AG04449 (cell line): ENCODE results near the gene HLA-DOA.

Experiments
- CTCF ChIA-PET: fragments of 350-600 bp; formaldehyde crosslinking; extraction: SDS; loops from one replicate; lab custom pipeline; 2021; ENCODE audit warnings: antibody characterized with exemption; lab: Yijun Ruan, JAX
- POLR2A ChIA-PET: fragments of 400-600, 350-600 bp; formaldehyde crosslinking; extraction: SDS; loops from one replicate; lab custom pipeline; 2020; ENCODE audit warnings: antibody characterized with exemption, inconsistent platforms; lab: Yijun Ruan, JAX
- DNase-seq: peaks from one replicate; pipeline ENCODE4 v3.0.0-alpha.2; 2010; ENCODE audit warnings: low read depth, low spot score
- H3K4me3 ChIP-seq: 2 replicates; pipeline ENCODE4 v1.5.1; 2011; ENCODE audit warnings: low read depth, mild to moderate bottlenecking, control low read depth, low read length
- TF ChIP-seq, protein P1 (sequence below): IDR thresholded peaks from one replicate; pipeline ENCODE4 v1.5.1; 2011; ENCODE audit warnings: mild to moderate bottlenecking, moderate library complexity, low read length, control low read depth, inconsistent platforms; ENCODE audit not compliant: insufficient read depth; ENCODE audit errors: missing control alignments

The HLA-DOA gene

DNA sequence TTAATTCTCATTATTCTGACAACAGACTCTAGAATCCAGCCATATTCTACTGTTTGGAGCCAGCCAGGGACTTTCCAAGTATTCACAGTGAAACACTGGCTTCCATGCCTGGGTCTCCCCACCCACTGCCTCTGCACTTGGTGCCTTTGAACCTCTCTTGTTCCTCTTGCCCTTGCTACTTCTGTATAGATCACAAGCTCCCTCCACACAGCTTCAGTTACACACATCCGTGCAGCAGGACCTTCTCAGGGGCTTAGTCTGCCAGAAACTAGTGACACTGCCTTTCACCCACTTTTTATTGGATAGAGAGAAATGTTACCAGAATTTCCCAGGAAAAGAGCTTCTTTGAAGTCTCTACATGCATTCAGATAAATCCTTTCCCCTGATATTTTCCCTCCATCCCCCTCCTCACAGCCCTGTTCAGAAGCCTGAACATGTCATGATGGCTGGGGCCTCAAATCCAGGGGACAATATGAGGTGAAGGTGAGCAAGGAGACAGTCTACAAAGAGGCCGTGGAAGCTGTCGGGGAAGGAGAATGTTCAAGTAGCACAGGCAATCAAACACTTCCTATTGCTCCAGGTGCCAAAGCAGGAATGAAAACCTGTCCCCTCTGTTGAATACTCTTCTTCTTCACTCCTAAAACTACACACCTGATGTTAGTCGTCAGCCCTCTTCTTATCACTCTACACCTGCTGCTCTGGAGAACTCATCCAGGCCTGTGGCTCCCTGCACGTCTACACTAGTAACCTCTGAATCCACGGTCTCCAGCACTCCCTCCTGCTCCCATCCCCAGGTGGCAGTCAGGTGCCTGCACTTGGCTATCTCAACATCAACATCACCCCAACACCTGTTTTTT is 20.2 kb upstream of the HLA-DOA start:
- CTCF ChIA-PET = interaction anchor here (1.2 to 2.0 kb wide), 3 partner anchors 14 to 54 kb away, joined by 3 to 13 read pairs (median 4); no protein-coding TSS in a partner anchor

DNA sequence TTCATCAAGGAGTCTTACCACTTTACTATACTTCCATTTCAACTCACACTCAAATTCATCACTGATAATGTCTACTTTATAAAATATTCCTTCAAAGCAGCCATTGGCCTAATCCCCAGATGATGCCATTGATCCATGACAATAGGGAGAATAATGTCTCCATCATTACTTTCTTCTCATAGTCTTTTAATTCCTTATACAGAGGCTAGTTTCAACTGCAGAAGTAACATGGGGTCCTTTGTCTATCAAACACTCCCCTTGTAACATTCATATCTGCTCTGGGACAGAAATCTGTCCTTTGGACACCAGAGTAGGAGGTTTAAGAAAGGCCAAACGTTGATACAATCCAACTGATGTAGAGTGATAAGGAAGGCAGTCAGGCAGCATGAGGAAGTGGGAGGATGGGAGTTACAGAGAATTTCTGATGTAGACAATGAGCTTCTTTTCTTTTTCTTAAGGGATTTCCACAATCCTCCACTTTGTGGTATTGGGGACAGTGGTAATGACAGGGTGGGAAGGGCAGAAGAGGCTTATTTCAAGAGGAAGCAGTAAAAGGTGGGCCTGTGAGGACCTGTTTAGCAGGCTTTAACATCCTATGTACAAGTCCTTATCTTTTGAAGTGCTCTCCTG is 18.9 kb upstream of the HLA-DOA start:
- H3K4me3 ChIP-seq = no peak overlapping the region
- TF ChIP-seq, protein P1, sequence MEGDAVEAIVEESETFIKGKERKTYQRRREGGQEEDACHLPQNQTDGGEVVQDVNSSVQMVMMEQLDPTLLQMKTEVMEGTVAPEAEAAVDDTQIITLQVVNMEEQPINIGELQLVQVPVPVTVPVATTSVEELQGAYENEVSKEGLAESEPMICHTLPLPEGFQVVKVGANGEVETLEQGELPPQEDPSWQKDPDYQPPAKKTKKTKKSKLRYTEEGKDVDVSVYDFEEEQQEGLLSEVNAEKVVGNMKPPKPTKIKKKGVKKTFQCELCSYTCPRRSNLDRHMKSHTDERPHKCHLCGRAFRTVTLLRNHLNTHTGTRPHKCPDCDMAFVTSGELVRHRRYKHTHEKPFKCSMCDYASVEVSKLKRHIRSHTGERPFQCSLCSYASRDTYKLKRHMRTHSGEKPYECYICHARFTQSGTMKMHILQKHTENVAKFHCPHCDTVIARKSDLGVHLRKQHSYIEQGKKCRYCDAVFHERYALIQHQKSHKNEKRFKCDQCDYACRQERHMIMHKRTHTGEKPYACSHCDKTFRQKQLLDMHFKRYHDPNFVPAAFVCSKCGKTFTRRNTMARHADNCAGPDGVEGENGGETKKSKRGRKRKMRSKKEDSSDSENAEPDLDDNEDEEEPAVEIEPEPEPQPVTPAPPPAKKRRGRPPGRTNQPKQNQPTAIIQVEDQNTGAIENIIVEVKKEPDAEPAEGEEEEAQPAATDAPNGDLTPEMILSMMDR = no peak
- POLR2A ChIA-PET = no interaction called here
- DNase-seq = no peak
- CTCF ChIA-PET = interaction anchor here (1.2 to 2.0 kb wide), 3 partner anchors 13 to 55 kb away, joined by 3 to 13 read pairs (median 4); no protein-coding TSS in a partner anchor

More for the DNA sequence above, 20.2 kb upstream of the HLA-DOA start:
- no peak overlapping the region for H3K4me3 ChIP-seq
- TF ChIP-seq, protein P1 = no peak
- POLR2A ChIA-PET = no interaction called here
- DNase-seq = no peak

DNA sequence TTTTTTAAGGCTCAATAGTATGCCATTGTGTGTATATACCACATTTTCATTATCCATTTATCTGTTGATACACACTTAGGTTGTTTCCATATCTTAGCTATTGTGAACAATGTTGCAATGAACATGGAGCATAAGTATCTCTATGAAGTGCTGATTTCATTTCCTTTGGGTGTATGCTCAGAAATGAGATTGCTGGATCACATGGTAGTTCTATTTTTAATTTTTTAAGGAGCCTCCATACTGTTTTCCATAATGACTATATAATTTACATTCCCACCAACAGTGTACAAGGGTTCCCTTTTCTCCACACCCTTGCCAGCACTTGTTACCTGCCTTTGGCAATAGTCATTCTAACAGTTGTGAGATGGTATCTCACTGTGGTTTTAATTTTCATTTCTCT is 15.1 kb upstream of the HLA-DOA start:
- TF ChIP-seq, protein P1 = no peak
- no peak for DNase-seq
- CTCF ChIA-PET = interaction anchor here (0.7 to 1.4 kb wide), 2 partner anchors 9 to 125 kb away, joined by 4 read pairs; no protein-coding TSS in a partner anchor
- no peak overlapping the region for H3K4me3 ChIP-seq
- POLR2A ChIA-PET = no interaction called here

DNA sequence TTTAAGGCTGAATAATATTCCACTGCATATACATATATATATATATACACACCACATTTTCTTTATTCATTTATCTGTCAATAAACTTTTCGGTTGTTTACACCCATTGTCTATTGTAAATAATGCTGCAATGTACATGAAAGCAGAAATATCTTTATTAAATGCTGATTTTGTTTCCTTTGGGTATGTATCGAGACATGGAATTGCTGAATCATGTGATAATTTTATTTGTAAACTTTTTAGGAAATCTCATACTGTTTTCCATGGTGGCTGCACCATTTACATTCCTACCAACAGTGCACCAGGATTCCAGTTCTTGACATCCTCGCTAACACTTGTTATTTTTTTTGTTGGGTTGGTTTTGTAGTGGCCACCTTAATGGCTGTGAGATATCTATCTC is 14.1 kb upstream of the HLA-DOA start:
- no peak overlapping the region for H3K4me3 ChIP-seq
- TF ChIP-seq, protein P1 = no peak
- no peak for DNase-seq
- POLR2A ChIA-PET = no interaction called here
- CTCF ChIA-PET = interaction anchor here (1.0 kb wide), 1 partner anchor 9 kb away, joined by 4 read pairs; no protein-coding TSS in a partner anchor

DNA sequence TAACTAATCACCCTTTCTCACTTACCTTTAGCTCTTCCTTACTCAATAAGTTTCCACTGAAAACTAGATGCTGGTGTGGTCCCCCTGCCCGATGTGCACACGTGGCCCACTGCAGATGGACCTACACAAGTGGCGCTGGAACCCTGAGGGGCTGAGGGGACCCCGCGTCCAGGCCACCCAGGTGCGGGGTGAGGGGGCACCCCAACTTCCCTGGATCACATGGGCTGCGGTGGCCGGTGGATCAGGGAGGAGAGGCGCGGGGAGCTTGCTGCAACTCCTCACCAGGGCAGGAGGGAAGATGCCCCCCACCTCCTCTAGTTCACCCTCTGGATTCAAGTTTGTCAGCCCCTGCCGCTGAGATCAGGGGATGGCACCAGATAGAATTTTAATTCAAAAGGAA is 12.5 kb upstream of the HLA-DOA start:
- TF ChIP-seq, protein P1 = no peak
- no peak overlapping the region for H3K4me3 ChIP-seq
- DNase-seq = no peak
- CTCF ChIA-PET = interaction anchor here (2.3 kb wide), 1 partner anchor 226 kb away, joined by 5 read pairs; no protein-coding TSS in a partner anchor
- POLR2A ChIA-PET = no interaction called here

DNA sequence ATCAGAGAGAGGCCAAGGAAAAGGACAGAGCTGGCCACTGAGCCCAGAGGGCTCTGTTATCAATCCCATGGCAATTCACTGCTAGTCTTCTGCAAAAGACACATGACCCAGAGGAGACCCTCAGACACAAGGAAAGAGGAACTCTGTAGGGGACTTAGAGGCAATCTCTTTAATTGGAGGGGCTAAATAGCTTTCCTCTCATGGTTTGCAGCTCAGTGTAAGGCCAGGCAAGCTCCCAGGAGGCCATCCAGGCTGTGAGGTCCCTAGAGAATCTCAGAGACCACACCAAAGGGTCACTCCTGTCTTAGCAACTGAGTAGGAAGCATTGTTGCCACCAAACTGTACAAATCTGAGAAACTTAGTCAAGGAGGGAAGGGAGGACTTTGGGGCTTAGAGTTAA is 10.0 kb upstream of the HLA-DOA start:
- DNase-seq = no peak
- H3K4me3 ChIP-seq = no peak overlapping the region
- TF ChIP-seq, protein P1 = no peak
- CTCF ChIA-PET = interaction anchor here (1.0 to 7.6 kb wide), 7 partner anchors 9 to 228 kb away, joined by 3 to 96 read pairs (median 6); no protein-coding TSS in a partner anchor
- POLR2A ChIA-PET = no interaction called here
